OCI-LY7 (cell line): Measurements from ENCODE around the gene PRPF38B.

Source experiments
- EZH2phosphoT487 ChIP-seq: fragments of 200-600 bp; sonication (generic); IDR thresholded peaks from 2 replicates; pipeline ENCODE4 v1.6.1; 2018; ENCODE audit warnings: low read depth, borderline replicate concordance, mild to moderate bottlenecking, mixed run types, antibody characterized with exemption, low read length, moderate library complexity, mixed read lengths
- TF ChIP-seq, protein P1 (sequence below): fragments of 200-600 bp; sonication (generic); conservative IDR thresholded peaks from 2 replicates; pipeline ENCODE4 v1.5.1; 2014; ENCODE audit warnings: mild to moderate bottlenecking, antibody characterized with exemption, low read length, moderate library complexity, mixed read lengths

GRCh38 chr1:108671143-108671542 lies 21.0 kb upstream of the PRPF38B start:
- TF ChIP-seq, protein P1, sequence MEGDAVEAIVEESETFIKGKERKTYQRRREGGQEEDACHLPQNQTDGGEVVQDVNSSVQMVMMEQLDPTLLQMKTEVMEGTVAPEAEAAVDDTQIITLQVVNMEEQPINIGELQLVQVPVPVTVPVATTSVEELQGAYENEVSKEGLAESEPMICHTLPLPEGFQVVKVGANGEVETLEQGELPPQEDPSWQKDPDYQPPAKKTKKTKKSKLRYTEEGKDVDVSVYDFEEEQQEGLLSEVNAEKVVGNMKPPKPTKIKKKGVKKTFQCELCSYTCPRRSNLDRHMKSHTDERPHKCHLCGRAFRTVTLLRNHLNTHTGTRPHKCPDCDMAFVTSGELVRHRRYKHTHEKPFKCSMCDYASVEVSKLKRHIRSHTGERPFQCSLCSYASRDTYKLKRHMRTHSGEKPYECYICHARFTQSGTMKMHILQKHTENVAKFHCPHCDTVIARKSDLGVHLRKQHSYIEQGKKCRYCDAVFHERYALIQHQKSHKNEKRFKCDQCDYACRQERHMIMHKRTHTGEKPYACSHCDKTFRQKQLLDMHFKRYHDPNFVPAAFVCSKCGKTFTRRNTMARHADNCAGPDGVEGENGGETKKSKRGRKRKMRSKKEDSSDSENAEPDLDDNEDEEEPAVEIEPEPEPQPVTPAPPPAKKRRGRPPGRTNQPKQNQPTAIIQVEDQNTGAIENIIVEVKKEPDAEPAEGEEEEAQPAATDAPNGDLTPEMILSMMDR: no peak
- TF ChIP-seq EZH2phosphoT487: no peak
